Testis (tissue), 3 donors: ENCODE results near the gene PHEX. TPM values are rescaled to one million over a fixed set of nuclear protein-coding genes. Genes with fewer than 3 reads are reported as not detected.

Source experiments
- DNase-seq: peaks from one replicate; pipeline ENCODE4 v3.0.0-alpha.2; 2019
- H3K27ac ChIP-seq, 2 donors: fragments of 200-600 bp; sonication (generic); one replicate each; pipeline ENCODE4 v1.5.1; 2019
- H3K27me3 ChIP-seq: fragments of 200-600 bp; sonication (generic); one replicate; pipeline ENCODE4 v1.5.1; 2019
- H3K36me3 ChIP-seq: fragments of 200-600 bp; sonication (generic); one replicate; pipeline ENCODE4 v1.5.1; 2017; ENCODE audit warnings: low read depth; ENCODE audit errors: missing control alignments
- H3K4me1 ChIP-seq: fragments of 200-600 bp; sonication (generic); one replicate; pipeline ENCODE4 v1.5.1; 2019
- H3K4me3 ChIP-seq, 2 donors: fragments of 200-600 bp; sonication (generic); one replicate each; pipeline ENCODE4 v1.5.1; 2017 to 2019
- H3K9me3 ChIP-seq: fragments of 200-600 bp; sonication (generic); one replicate; pipeline ENCODE4 v1.5.1; 2017
- POLR2A ChIP-seq: fragments of 450-650 bp; IDR thresholded peaks from one replicate; pipeline ENCODE4 v1.6.1; 2017; ENCODE audit warnings: antibody characterized with exemption, mild to moderate bottlenecking, moderate library complexity
- WGBS, 2 donors: methylation state at CpG; one replicate each; pipeline ENCODE4 v1.1.5; 2018; 5-methylcytosine and 5-hydroxymethylcytosine counted together
- intact Hi-C: fragments of 100-400 bp; cut with DNase I; formaldehyde crosslinking; loops from one replicate; pipeline ENCODE4 v1.15.1; 2023; ENCODE audit warnings: low total_unique reads
- polyA plus RNA-seq: library from polyadenylated mRNA; stranded (reverse); fragments of 350-450 nt; fragmentation: Illumina TruSeq; extraction: RNeasy Lipid Tissue Mini Kit (QIAGEN cat#74804); gene quantifications from one replicate; pipeline ENCODE4 v1.2.3, GENCODE V29; 2014; ENCODE audit warnings: low read depth, low replicate concordance; ENCODE audit not compliant: insufficient read depth
- total RNA-seq, 2 donors: library from RNA; depleted of rRNA; stranded (reverse); fragments of >200 nt; gene quantifications; one replicate each; pipeline ENCODE4 v1.2.3, GENCODE V29; 2016
- TF ChIP-seq, protein P1 (sequence below), 3 experiments: fragments of 450-650 bp in 2 of 3; fragments of 200-600 bp in 1 of 3; sonication (generic) in 1 of 3; IDR thresholded peaks; one replicate each; pipeline ENCODE4 v1.5.1; 2016 to 2019; ENCODE audit warnings: antibody characterized with exemption in 3 of 3, mild to moderate bottlenecking in 2 of 3, moderate library complexity in 1 of 3

PHEX gene
- total and polyA plus RNA-seq, 3 donors from 2014 or later = 0.24 to 0.37 (median 0.31) TPM

DNA sequence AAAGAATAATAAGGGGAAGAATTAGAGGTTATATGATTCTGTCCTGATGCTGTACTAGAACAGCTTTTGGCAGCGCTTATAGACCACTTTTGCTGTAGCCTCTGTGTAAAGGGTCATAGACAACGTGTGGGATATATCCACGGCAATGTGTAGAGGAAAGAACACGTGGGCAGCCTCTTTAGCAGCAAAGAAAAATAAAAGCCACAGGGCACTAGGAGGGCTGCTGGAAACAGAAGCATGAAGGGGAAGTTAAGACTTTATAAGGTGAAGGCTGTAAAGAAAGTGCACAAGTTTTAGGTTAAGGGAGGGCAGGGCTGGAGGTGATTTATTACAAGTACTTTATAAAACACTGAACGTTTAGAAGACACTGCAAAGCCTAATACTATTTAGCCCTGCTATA lies 20.1 kb upstream of the PHEX start:
- Histone ChIP-seq H3K4me3 (no peak overlapping the region), H3K36me3 (no peaks in the 10 kb centered on the region), H3K4me1 (no peaks in the 10 kb centered on the region), H3K9me3 (no peaks in the 10 kb centered on the region), H3K27ac (no peak overlapping the region), H3K27me3 (no peaks in the 10 kb centered on the region)
- 43 to 63% methylated on average over 5 of the region's 5 CpGs for WGBS, 2 donors
- TF ChIP-seq, protein P1, sequence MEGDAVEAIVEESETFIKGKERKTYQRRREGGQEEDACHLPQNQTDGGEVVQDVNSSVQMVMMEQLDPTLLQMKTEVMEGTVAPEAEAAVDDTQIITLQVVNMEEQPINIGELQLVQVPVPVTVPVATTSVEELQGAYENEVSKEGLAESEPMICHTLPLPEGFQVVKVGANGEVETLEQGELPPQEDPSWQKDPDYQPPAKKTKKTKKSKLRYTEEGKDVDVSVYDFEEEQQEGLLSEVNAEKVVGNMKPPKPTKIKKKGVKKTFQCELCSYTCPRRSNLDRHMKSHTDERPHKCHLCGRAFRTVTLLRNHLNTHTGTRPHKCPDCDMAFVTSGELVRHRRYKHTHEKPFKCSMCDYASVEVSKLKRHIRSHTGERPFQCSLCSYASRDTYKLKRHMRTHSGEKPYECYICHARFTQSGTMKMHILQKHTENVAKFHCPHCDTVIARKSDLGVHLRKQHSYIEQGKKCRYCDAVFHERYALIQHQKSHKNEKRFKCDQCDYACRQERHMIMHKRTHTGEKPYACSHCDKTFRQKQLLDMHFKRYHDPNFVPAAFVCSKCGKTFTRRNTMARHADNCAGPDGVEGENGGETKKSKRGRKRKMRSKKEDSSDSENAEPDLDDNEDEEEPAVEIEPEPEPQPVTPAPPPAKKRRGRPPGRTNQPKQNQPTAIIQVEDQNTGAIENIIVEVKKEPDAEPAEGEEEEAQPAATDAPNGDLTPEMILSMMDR (IDR thresholded peaks at IDR 0.05) = no peak
- no peak for TF ChIP-seq POLR2A
- intact Hi-C loops = no loop called here
- DNase-seq = no peak

DNA sequence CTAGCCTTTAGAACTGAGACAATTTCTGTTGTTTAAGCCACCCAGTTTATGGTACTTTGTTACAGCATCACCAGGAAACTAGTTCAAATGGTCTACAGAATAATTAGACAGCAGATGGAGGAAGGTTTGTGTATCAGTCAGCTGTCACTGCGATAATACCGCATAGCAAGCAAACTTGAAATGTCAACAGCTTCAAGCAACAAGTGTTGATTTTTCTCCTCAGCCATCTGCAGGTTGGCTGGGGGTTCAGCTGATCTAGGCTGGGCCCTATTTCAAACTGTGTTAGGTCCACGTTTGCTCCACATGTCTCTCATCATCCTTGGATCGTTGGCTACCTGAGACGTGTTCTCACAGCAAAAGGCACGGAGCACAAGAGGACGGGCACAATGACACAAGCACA lies 19.2 kb upstream of the PHEX start:
- Histone ChIP-seq H3K27me3 (no peaks in the 10 kb centered on the region), H3K27ac (no peak overlapping the region), H3K36me3 (no peaks in the 10 kb centered on the region), H3K9me3 (no peaks in the 10 kb centered on the region), H3K4me1 (no peaks in the 10 kb centered on the region), H3K4me3 (no peak overlapping the region)
- intact Hi-C loops = no loop called here
- TF ChIP-seq, protein P1 (IDR thresholded peaks at IDR 0.05) = no peak
- no peak for TF ChIP-seq POLR2A
- 95 to 96% methylated on average over 7 of the region's 7 CpGs for WGBS, 2 donors
- no peak for DNase-seq

DNA sequence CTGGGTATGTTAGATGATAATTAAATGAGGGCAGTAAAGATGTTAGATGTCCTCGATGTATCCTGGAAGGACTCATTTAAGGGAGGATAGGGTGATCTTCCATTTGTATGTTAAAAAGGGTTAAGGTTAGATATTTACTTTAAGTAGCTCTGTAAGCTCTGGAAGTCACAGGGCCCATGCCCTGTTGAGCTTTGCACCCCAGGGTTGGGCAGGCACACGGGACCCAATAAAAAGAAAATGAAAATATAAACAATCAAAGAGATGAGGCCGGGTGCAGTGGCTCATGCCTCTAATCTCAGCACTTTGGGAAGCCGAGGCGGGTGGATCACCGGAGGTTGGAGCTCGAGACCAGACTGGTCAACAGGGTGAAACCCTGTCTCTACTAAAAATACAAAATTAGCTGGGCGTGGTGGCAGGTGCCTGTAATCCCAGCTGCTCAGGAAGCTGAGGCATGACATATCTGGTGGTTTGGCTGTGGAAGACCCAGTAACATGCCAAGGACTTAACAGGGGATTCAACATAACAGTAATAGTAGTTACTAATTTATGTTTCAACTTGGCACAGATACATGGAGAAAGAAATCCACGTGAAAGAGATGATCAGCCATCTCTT lies 16.9 kb upstream of the PHEX start:
- H3K36me3 ChIP-seq = no peaks in the 10 kb centered on the region
- no peak overlapping the region for H3K4me3 ChIP-seq
- no peaks in the 10 kb centered on the region for H3K9me3 ChIP-seq
- 84 to 92% methylated on average over 3 to 9 of the region's 9 CpGs for WGBS, 2 donors
- TF ChIP-seq, protein P1 (IDR thresholded peaks at IDR 0.05) = no peak
- no peak for TF ChIP-seq POLR2A
- no peaks in the 10 kb centered on the region for H3K4me1 ChIP-seq
- no peak for DNase-seq
- intact Hi-C loops = no loop called here
- no peak overlapping the region for H3K27ac ChIP-seq
- H3K27me3 ChIP-seq = no peaks in the 10 kb centered on the region

DNA sequence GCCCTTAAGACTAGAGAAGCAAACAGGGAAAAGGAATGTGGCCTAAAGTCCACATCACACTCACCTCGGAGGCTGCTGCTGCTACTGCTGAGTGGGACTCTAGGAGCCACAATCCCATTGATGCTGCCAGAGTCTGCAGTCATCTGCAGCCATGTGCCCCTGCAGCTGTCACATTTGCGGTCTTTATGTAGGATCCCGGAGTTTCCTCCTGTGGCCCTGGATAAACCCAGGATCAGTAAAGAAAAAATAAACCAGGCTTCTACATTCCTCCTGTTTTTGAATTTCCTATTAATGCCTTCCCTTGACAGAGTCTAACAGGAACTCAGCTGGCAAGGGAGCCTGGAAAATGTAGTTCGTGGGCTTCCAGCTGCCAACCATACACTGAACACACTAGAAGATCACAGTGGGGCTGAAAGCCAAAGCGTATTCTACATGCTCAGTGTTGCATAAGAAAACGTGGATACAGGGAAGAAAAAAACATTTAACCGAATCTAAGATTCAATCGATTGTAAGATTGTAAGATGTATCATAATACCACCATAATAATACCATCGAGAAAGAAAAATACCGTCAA lies 10.3 kb upstream of the PHEX start:
- H3K4me3 ChIP-seq = no peak overlapping the region
- intact Hi-C loops = no loop called here
- no peaks in the 10 kb centered on the region for H3K27me3 ChIP-seq
- no peak overlapping the region for H3K27ac ChIP-seq
- 66 to 86% methylated on average over 8 to 10 of the region's 10 CpGs for WGBS, 2 donors
- no peak for TF ChIP-seq POLR2A
- TF ChIP-seq, protein P1 (IDR thresholded peaks at IDR 0.05) = no peak
- no peaks in the 10 kb centered on the region for H3K4me1 ChIP-seq
- no peak for DNase-seq
- H3K9me3 ChIP-seq = no peaks in the 10 kb centered on the region
- no peaks in the 10 kb centered on the region for H3K36me3 ChIP-seq

DNA sequence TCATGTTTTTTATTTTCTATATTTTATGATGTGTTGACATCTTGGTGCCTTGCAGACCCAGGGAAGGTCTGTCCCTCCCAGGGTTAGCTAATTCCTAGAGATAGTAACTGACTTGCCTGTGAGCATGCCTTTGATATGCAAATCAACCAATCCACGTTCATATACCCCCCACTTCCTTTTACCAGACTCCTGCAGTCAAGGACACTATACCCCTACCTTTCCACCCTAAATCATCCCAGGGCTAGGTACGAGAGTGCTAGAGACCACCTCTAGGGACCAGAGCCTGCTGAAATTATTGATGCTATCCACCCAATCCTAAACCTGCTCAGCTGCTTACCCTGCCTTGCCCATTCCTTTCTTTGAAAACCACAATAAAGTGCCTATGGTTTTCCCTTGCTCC lies 7.5 kb upstream of the PHEX start:
- WGBS, 2 donors = 50 to 71% methylated on average over 2 of the region's 2 CpGs
- H3K27me3 ChIP-seq = no peaks in the 10 kb centered on the region
- no peak overlapping the region for H3K27ac ChIP-seq
- no peak overlapping the region for H3K4me3 ChIP-seq
- no peaks in the 10 kb centered on the region for H3K4me1 ChIP-seq
- H3K9me3 ChIP-seq = no peaks in the 10 kb centered on the region
- DNase-seq = no peak
- TF ChIP-seq, protein P1 (IDR thresholded peaks at IDR 0.05) = no peak
- no peak for TF ChIP-seq POLR2A
- intact Hi-C loops = no loop called here
- H3K36me3 ChIP-seq = no peaks in the 10 kb centered on the region
